Right kidney (tissue), 9 donors: ENCODE results near the gene LARP1B.
"Not testable (repeated sequence)": the region's sequence is repeated elsewhere in the genome, so short reads cannot be mapped to it uniquely, and the experiment has no call there.

Experiments
- DNase-seq: peaks from one replicate; pipeline ENCODE4 v3.0.0-alpha.2; 2016
- long read RNA-seq, 8 donors: transcript quantifications; one replicate each; lab custom pipeline, GENCODE V29; 2026

Gene LARP1B
- long read RNA-seq, donor 1, partial matches to known transcripts, result 0 of 1 reads
- long read RNA-seq, donor 1, other reads (novel, unspliced or antisense), result 0 of 1 reads
- long read RNA-seq, donor 2, partial matches to known transcripts, result 0 of 2 reads
- long read RNA-seq, donor 2, other reads (novel, unspliced or antisense), result 0 of 2 reads
- long read RNA-seq, donor 3, partial matches to known transcripts, result 0 of 1 reads
- long read RNA-seq, donor 3, other reads (novel, unspliced or antisense), result 0 of 1 reads
- long read RNA-seq, donor 4, partial matches to known transcripts, result 0 of 1 reads
- long read RNA-seq, donor 4, other reads (novel, unspliced or antisense), result 0 of 1 reads
- long read RNA-seq, donor 5, result 0 reads
- long read RNA-seq, donor 6, partial matches to known transcripts, result 0 of 1 reads
- long read RNA-seq, donor 6, other reads (novel, unspliced or antisense), result 0 of 1 reads
- long read RNA-seq, donor 7, partial matches to known transcripts, result 0 of 2 reads
- long read RNA-seq, donor 7, other reads (novel, unspliced or antisense), result 0 of 2 reads
- long read RNA-seq, donor 8, partial matches to known transcripts, result 0 of 2 reads
- long read RNA-seq, donor 8, other reads (novel, unspliced or antisense), result 0 of 2 reads

- DNase-seq, result peak; percentile 98
These were observed at the start of gene LARP1B for GRCh38 chr4:128060699-128061565. TSS of gene LARP1B (plus strand) at chr4:128061312. CDS start at chr4:128074952, 13,640 bp downstream.

- no peak for DNase-seq
These were observed 35.8 kb upstream of the LARP1B start for GRCh38 chr4:128025319-128025718.

- DNase-seq, result no peak
These were observed 31.2 kb upstream of the LARP1B start for GRCh38 chr4:128029907-128030306.

- DNase-seq, result no peak
These were observed 29.2 kb upstream of the LARP1B start for GRCh38 chr4:128031756-128032384.

GRCh38 chr4:128039568-128039967 lies 21.5 kb upstream of the LARP1B start:
- DNase-seq, result no peak

GRCh38 chr4:128047019-128047418 lies 14.1 kb upstream of the LARP1B start:
- not testable (repeated sequence) for DNase-seq

GRCh38 chr4:128047514-128047913 lies 13.6 kb upstream of the LARP1B start:
- DNase-seq, result not testable (repeated sequence)

- not testable (repeated sequence) for DNase-seq
These were observed 9.9 kb upstream of the LARP1B start for GRCh38 chr4:128051229-128051628.

- DNase-seq, result not testable (repeated sequence)
These were observed 6.2 kb upstream of the LARP1B start for GRCh38 chr4:128054907-128055306.

- not testable (repeated sequence) for DNase-seq
These were observed 5.5 kb upstream of the LARP1B start for GRCh38 chr4:128055441-128056206.

GRCh38 chr4:128056396-128056795 lies 4.7 kb upstream of the LARP1B start:
- DNase-seq, result no peak

GRCh38 chr4:128060121-128060698 lies 902 bp upstream of the LARP1B start:
- DNase-seq, result no peak

- peak; percentile 95 for DNase-seq
These were observed 739 bp downstream of the LARP1B start for GRCh38 chr4:128061566-128062536.

GRCh38 chr4:128066453-128066820 lies 5.3 kb downstream of the LARP1B start:
- DNase-seq, result not testable (repeated sequence)

- DNase-seq, result no peak
These were observed 7.8 kb downstream of the LARP1B start for GRCh38 chr4:128068918-128069317.

GRCh38 chr4:128076464-128076863 lies 15.4 kb downstream of the LARP1B start:
- DNase-seq, result no peak

- DNase-seq, result not testable (repeated sequence)
These were observed 34.2 kb downstream of the LARP1B start for GRCh38 chr4:128095293-128095692.

- no peak for DNase-seq
These were observed 46.7 kb downstream of the LARP1B start for GRCh38 chr4:128107766-128108165.

GRCh38 chr4:128123036-128123435 lies 61.9 kb downstream of the LARP1B start:
- no peak for DNase-seq

GRCh38 chr4:128130621-128131020 lies 69.5 kb downstream of the LARP1B start:
- DNase-seq, result no peak
